GM18951 (cell line): Measurements from ENCODE around the gene RASSF4.
"Not testable (repeated sequence)": the region's sequence is repeated elsewhere in the genome, so short reads cannot be mapped to it uniquely, and the experiment has no call there.

ENCODE experiments used
- POLR2A ChIP-seq: IDR thresholded peaks from 4 replicates; pipeline ENCODE4 v1.6.1; 2011; ENCODE audit warnings: mild to moderate bottlenecking; ENCODE audit not compliant: insufficient read length, insufficient read depth; ENCODE audit errors: extremely low read depth
- in situ Hi-C: fragments of 300-500 bp; cut with MboI; formaldehyde crosslinking; loops from one replicate; pipeline ENCODE4 v1.12.0; 2022; ENCODE audit warnings: low sequenced_read_pairs, mixed read lengths, inconsistent platforms; ENCODE audit not compliant: unreplicated experiment

Gene RASSF4

DNA sequence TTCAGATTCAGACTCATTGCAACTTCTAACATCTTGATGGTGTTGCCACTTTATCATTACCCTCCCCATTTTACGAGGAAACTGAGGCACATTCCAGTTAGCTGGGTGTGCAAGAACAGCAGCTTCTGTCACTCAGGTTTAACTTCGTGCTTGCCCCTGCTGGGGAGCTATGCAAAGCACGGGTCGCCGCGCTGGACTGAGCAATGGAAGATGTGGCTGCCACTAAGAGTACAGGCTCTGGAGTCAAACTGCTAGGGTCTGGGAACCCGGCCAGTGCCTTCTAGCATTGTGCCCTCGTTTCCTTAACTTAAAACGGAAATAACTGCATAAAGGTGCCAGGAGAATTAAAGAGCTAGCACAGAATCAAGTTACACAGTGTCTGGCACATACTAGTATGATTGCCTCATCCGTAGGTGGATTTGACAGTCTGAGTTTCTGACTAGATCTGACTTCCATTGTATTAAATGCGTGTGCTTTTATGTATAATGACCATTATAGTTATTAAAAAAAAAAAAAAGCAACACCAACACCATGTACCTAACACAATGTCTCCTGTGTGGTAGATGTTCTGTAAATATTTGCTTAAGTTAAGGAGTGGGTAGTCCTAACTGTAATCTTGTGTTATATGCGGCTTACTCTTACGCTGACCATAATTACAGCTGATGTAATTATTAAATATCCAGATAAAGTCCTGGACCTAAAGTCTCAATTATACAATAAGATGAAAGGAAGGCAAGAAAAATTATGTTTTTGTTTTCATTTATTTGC lies 42.0 kb downstream of the RASSF4 start:
- in situ Hi-C loops = no loop called here
- TF ChIP-seq POLR2A = no peak

GRCh38 chr10:45003432-45004000 lies 43.9 kb downstream of the RASSF4 start:
- no peak for TF ChIP-seq POLR2A
- in situ Hi-C loops = no loop called here

DNA sequence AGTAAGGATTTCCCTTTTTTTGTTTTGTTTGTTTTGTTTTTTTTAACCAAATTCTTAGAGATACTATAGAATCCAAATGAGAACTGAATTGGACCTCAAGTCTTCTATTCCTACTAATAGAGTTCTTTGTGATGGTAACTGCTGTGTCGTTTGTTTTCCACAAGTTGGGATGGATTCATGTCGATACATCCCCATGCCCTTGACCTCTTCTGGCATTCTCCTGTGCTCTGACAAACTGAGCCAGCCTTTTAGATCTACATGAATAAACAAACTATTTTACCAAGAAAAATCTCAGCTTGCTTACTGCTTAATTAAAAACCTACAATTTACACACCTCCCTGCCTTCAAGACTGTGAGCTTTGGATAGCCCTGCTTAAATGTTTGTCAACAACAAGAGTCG lies 45.1 kb downstream of the RASSF4 start:
- in situ Hi-C loops = no loop called here
- no peak for TF ChIP-seq POLR2A

DNA sequence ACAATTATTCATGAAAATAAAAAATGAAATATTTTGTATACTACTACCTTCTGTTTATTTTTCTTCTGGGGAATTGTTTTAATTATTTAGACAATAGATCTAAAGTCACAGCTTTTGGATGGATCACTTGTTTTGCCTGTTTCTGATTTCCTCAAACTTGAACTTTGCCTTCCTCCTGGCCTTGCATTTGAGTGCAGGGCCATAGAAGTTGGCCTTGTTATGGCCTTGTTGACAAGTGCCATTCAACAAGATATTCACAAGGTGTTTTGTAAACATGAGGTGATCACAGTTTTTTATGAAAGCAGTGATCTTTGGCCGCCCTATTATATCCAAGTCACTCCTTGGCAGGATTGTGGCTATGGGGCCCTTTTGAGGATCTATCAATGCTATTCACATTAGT lies 45.7 kb downstream of the RASSF4 start:
- no peak for TF ChIP-seq POLR2A
- in situ Hi-C loops = no loop called here

DNA sequence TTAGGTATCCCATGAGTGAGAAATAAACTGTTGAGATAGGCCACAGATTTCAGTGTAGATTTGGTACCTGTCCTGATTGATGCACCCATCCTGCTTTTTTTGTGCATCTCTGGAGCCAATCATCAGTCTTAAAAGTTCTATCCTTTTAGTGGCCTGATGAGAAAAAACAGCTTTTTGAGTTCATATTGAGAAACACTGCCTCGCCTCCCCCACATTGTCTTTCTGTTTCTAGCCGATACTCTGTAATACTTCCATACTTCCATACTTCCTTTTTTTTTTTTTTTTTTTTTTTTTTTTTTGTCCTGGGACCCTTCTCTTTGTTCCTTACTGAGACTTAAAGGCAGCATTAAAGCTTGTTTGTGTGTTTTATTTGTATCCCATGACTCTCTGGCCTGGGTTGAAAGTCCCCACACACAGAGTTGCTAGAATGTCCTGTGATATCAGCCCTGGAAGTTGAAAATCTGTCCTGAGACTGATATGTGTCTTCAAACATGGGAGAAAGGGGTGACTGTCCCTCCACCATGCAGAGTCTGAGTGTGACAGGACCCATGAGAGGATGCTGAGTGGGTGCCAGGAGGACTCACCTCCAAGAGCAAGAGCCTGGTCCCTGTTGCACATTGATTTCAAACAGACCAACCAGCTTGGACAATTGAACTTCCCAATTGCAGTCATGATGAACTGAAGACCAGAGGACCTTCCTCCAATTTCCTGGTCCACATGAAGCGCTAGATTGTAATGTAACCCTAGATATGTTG lies 46.9 kb downstream of the RASSF4 start:
- in situ Hi-C loops = no loop called here
- no peak for TF ChIP-seq POLR2A

- in situ Hi-C loops = no loop called here
Observed at GRCh38 chr10:45008524-45009161, 49.0 kb downstream of the RASSF4 start.

DNA sequence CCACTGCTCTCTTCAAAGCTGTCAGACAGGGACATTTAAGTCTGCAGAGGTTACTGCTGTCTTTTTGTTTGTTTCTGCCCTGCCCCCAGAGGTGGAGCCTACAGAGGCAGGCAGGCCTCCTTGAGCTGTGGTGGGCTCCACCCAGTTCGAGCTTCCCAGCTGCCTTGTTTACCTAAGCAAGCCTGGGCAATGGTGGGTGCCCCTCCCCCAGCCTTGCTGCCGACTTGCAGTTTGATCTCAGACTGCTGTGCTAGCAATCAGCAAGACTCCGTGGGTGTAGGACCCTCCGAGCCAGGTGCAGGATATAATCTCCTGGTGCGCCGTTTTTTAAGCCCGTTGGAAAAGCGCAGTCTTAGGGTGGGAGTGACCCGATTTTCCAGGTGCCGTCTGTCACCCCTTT lies 55.0 kb downstream of the RASSF4 start:
- in situ Hi-C loops = not testable (repeated sequence)

More at GRCh38 chr10:45008524-45009161, 49.0 kb downstream of the RASSF4 start:
- no peak for TF ChIP-seq POLR2A

DNA sequence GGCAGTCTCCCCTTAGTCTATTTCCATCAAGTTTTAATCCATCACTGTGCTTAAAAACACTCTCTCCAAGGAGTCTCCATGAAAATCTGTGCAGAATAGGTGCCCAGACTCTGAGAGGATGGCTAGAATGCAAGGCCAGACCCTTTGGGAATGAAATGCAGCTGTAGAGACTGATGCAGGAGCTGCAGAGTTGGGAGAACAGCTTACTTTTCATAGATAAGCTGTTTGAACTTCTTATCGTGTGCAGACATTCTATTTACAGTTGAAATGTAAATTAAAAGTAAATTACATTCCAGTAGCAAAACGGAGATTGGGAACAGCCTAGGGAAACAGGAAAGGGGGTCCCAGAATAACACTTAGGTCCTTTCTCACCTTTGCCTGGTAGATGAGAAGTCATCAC lies 56.0 kb downstream of the RASSF4 start:
- in situ Hi-C loops = no loop called here
- no peak for TF ChIP-seq POLR2A

DNA sequence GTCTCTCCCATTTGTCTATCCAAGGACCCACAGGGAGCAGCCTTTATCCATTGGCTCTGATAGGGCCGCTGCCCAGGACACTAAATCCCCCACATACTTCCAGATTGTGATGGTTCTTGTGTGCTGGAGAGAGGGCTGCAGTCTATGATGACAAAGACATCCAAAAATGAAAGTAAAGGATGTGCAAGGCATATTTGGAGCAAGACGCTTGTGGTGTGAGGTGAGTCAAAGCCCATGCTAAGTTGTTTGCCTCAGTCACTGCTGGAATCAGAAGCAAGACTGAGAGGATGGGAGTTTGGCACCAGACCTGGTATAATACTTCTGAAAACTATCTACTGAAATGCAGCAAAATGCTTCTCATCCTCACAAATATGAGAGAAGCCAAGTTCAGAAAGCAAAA lies 63.8 kb downstream of the RASSF4 start:
- no peak for TF ChIP-seq POLR2A
- in situ Hi-C loops = no loop called here

DNA sequence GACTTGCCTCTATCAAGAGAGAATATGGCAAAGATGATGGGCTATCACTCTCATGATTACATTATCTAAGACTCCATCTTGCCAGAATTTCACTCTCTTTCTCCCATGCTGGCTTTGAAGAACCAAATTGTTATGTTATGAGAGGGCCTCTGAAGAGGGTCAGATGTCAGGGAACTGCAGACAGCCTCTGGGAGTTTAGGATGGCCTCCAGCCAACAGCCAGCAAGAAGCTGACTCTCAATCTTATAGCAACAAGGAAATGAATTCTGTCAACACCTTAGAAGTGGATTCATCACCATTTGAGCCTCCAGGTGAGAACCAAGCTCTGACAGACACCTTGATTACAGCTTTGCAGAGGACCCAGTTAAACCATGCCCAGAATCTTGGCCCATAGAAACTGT lies 74.7 kb downstream of the RASSF4 start:
- TF ChIP-seq POLR2A = no peak
- in situ Hi-C loops = no loop called here

DNA sequence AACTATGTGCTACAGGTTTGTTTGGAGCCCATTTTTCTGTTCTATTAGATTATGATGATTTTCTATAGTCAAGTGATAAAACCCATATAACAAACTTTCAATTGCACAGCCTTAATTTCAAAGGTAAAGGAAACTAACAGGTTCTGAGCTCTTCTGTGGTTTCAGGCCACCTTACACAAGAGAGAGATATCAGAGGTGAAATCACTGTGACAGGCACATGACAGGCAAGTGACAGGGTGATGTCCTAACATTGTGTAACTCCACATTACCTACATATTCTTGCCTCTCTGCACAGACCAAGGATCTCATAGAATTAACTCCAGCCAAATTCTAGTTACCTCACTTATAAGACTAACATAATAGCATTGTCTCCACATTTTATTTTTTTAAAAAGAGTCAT lies 76.1 kb downstream of the RASSF4 start:
- TF ChIP-seq POLR2A = no peak
- in situ Hi-C loops = no loop called here

- no peak for TF ChIP-seq POLR2A
- in situ Hi-C loops = no loop called here
Observed at GRCh38 chr10:45040921-45041542, 81.4 kb downstream of the RASSF4 start.

DNA sequence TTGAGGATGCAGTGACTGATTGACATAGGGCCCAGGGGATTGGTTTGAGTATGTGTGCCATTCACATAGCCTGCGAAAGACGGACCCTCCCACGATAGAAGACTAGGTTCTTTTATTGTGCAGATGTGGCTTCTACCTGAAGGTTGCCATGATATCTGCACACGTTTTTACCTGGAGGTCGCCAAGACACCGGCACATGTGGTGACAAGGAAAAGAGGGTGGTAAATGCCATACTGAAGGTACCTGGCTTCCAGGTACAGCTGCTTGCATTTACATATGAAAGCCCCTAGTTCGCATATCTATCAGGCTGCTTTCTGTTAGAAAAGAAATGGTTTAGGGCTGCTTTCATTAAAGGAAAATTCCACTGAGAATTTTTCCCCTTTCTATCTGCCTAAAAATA lies 84.7 kb downstream of the RASSF4 start:
- in situ Hi-C loops = no loop called here
- TF ChIP-seq POLR2A = no peak
